ENCODE data around the gene NSUN3. TPM values are rescaled to one million over a fixed set of nuclear protein-coding genes. Genes with fewer than 3 reads are reported as not detected.
"Not testable (repeated sequence)": the region's sequence is repeated elsewhere in the genome, so short reads cannot be mapped to it uniquely, and the experiment has no call there.

NSUN3 gene
- total and polyA plus RNA-seq, 7 experiments from 2014 or later = 7.3 to 24.0 (median 20.3) TPM

- Mint-ChIP-seq H3K36me3 (peaks cover 9 to 65% (median 38%) of the 10 kb centered on the region in 5 donors), H3K27ac (peak overlapping the region in 8 of 9 donors; percentile 8 to 75 (median 57)), H3K4me3 (peak overlapping the region in 8 of 10 donors; percentile 17 to 59 (median 32)), H3K4me1 (peaks cover 29 to 69% (median 56%) of the 10 kb centered on the region in 7 donors)
- not testable (repeated sequence) for H3K27me3 Mint-ChIP-seq; H3K9me3 ChIP-seq (ENCODE audit: control insufficient read depth in 2 of 3, low read length in 3 of 3); H3K4me3 ChIP-seq (ENCODE audit: low read length); H3K27me3 ChIP-seq (ENCODE audit: control insufficient read depth in 2 of 2, insufficient read depth in 2 of 2, low read length in 2 of 2); H3K9me3 Mint-ChIP-seq; H3K27ac ChIP-seq (ENCODE audit: low read depth, low read length); ATAC-seq
- ChIA-PET CTCF (interaction anchor here (1.4 kb wide), 1 partner anchor 11 kb away, joined by 3 read pairs; no protein-coding TSS in a partner anchor), POLR2A (interaction anchor here (0.7 kb wide), 1 partner anchor 11 kb away, joined by 3 read pairs; no protein-coding TSS in a partner anchor)
- peak in 2 of 9 donors; percentile 17 to 22 for DNase-seq
- intact Hi-C loops (cut with micrococcal nuclease) = loop anchor here (2.0 kb wide), 1 partner anchor 18 kb away; the partner anchor contains the start of genes DHFR2 (in 2 of the 2) and NSUN3 (in 2 of the 2)
- H3K4me1 ChIP-seq (ENCODE audit: control insufficient read depth in 2 of 2, insufficient read depth in 2 of 2, low read length in 2 of 2) = peaks cover 3 to 10% of the 10 kb centered on the region in 2 donors
- H3K36me3 ChIP-seq (ENCODE audit: control insufficient read depth in 2 of 3, insufficient read depth in 3 of 3, low read length in 3 of 3) = peaks cover 0 to 19% (median 0%) of the 10 kb centered on the region in 3 experiments
These were observed 17.7 kb downstream of the NSUN3 start for GRCh38 chr3:94080552-94080951.

- Mint-ChIP-seq H3K9me3 (peaks cover 0 to 9% (median 0%) of the 10 kb centered on the region in 11 donors), H3K27ac (peak overlapping the region in 2 of 9 donors; percentile 9 to 77)
These were observed 19.0 kb downstream of the NSUN3 start for GRCh38 chr3:94081884-94082283.

DNA sequence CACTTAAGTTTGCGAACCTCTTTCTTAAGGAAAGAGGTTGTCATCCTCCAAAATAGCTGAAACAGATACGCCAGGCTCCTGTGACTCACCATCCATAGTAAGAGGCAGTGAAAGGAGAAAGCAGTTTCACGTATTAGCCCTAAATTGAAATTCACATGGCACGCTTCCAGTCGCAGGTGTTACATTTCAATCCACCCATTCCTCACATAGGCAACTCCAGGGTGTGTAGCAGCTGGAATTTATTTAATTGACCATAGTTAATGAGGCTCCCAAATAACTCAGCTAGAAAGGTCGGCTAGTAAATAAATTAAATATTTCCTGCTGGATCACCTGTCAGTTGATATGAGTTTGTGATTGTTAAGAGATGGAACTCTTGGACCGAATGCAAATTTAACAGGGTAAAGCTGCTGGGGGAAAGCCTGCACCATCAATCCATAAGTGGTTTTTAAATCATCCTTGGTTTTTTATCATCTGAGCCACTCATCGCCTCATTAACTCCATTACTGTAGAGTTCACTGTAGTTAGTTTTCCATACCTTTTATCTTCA, 19.6 kb downstream of the NSUN3 start:
- ChIA-PET POLR2A (no interaction called here), CTCF (interaction anchor here (1.5 kb wide), 1 partner anchor 13 kb away, joined by 5 read pairs; no protein-coding TSS in a partner anchor)
- H3K27ac ChIP-seq (ENCODE audit: low read depth, low read length) = no peak overlapping the region
- no peaks in the 10 kb centered on the region for H3K9me3 ChIP-seq (ENCODE audit: control insufficient read depth in 2 of 3, low read length in 3 of 3)
- Mint-ChIP-seq H3K36me3 (peaks cover 9 to 46% (median 27%) of the 10 kb centered on the region in 5 donors), H3K4me1 (peaks cover 28 to 58% (median 49%) of the 10 kb centered on the region in 7 donors), H3K9me3 (peaks cover 0 to 9% (median 0%) of the 10 kb centered on the region in 11 donors), H3K4me3 (no peak overlapping the region), H3K27me3 (no peaks in the 10 kb centered on the region), H3K27ac (peak overlapping the region in 4 of 9 donors; percentile 7 to 77 (median 68))
- H3K36me3 ChIP-seq (ENCODE audit: control insufficient read depth in 2 of 3, insufficient read depth in 3 of 3, low read length in 3 of 3) = peaks cover 0 to 28% (median 0%) of the 10 kb centered on the region in 3 experiments
- H3K4me1 ChIP-seq (ENCODE audit: control insufficient read depth in 2 of 2, insufficient read depth in 2 of 2, low read length in 2 of 2) = peaks cover 3 to 10% of the 10 kb centered on the region in 2 donors
- no peaks in the 10 kb centered on the region for H3K27me3 ChIP-seq (ENCODE audit: control insufficient read depth in 2 of 2, insufficient read depth in 2 of 2, low read length in 2 of 2)
- ATAC-seq = no peak
- DNase-seq = no peak
- H3K4me3 ChIP-seq (ENCODE audit: low read length) = no peak overlapping the region
- intact Hi-C loops (cut with micrococcal nuclease) = no loop called here

More at GRCh38 chr3:94081884-94082283, 19.0 kb downstream of the NSUN3 start:
- Mint-ChIP-seq H3K4me1 (peaks cover 29 to 59% (median 52%) of the 10 kb centered on the region in 7 donors), H3K27me3 (no peaks in the 10 kb centered on the region), H3K4me3 (no peak overlapping the region), H3K36me3 (peaks cover 9 to 52% (median 27%) of the 10 kb centered on the region in 5 donors)
- intact Hi-C loops (cut with micrococcal nuclease) = loop anchor here (2.0 kb wide), 1 partner anchor 19 kb away; the partner anchor contains the start of genes DHFR2 (in 2 of the 2) and NSUN3 (in 2 of the 2)
- no peaks in the 10 kb centered on the region for H3K27me3 ChIP-seq (ENCODE audit: control insufficient read depth in 2 of 2, insufficient read depth in 2 of 2, low read length in 2 of 2)
- no peak overlapping the region for H3K4me3 ChIP-seq (ENCODE audit: low read length)
- H3K36me3 ChIP-seq (ENCODE audit: control insufficient read depth in 2 of 3, insufficient read depth in 3 of 3, low read length in 3 of 3) = peaks cover 0 to 23% (median 0%) of the 10 kb centered on the region in 3 experiments
- ChIA-PET CTCF (interaction anchor here (0.9 to 1.5 kb wide), 2 partner anchors 10 to 12 kb away, joined by 3 to 5 read pairs; no protein-coding TSS in a partner anchor), POLR2A (no interaction called here)
- H3K27ac ChIP-seq (ENCODE audit: low read depth, low read length) = no peak overlapping the region
- ATAC-seq = no peak
- DNase-seq = no peak
- peaks cover 3 to 10% of the 10 kb centered on the region in 2 donors for H3K4me1 ChIP-seq (ENCODE audit: control insufficient read depth in 2 of 2, insufficient read depth in 2 of 2, low read length in 2 of 2)
- H3K9me3 ChIP-seq (ENCODE audit: control insufficient read depth in 2 of 3, low read length in 3 of 3) = no peaks in the 10 kb centered on the region

DNA sequence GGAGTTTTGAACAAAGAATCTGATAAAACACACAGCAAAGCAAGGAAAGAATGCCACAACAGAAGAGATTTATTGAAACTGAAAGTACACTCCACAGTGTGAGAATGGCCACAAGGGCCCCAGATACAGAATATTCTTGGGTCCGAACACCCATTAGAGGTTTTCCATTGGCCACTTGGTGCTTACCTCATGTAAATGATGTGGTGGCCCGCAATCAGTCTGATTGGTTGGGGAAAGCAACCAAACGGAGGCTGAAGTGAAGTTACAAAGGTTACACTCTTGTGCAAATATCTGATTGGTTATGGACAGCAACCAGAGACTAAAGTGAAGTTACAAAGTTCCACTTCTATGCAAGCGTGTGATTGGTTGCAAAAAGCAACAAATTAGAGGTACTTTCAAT, 20.4 kb downstream of the NSUN3 start:
- no peak for DNase-seq
- H3K36me3 ChIP-seq (ENCODE audit: control insufficient read depth in 2 of 3, insufficient read depth in 3 of 3, low read length in 3 of 3) = peaks cover 0 to 30% (median 0%) of the 10 kb centered on the region in 3 experiments
- H3K9me3 ChIP-seq (ENCODE audit: control insufficient read depth in 2 of 3, low read length in 3 of 3) = no peaks in the 10 kb centered on the region
- intact Hi-C loops (cut with micrococcal nuclease) = no loop called here
- Mint-ChIP-seq H3K9me3 (peaks cover 0 to 4% (median 0%) of the 10 kb centered on the region in 11 donors), H3K27me3 (no peaks in the 10 kb centered on the region), H3K4me1 (peaks cover 27 to 52% (median 45%) of the 10 kb centered on the region in 7 donors), H3K4me3 (peak overlapping the region in 1 of 10 donors; percentile 27), H3K27ac (peak overlapping the region in 4 of 9 donors; percentile 7 to 69 (median 37)), H3K36me3 (peaks cover 15 to 45% (median 25%) of the 10 kb centered on the region in 5 donors)
- ChIA-PET POLR2A (no interaction called here), CTCF (no interaction called here)
- ATAC-seq = no peak
- H3K27ac ChIP-seq (ENCODE audit: low read depth, low read length) = no peak overlapping the region
- H3K27me3 ChIP-seq (ENCODE audit: control insufficient read depth in 2 of 2, insufficient read depth in 2 of 2, low read length in 2 of 2) = no peaks in the 10 kb centered on the region
- H3K4me3 ChIP-seq (ENCODE audit: low read length) = no peak overlapping the region
- peaks cover 3 to 10% of the 10 kb centered on the region in 2 donors for H3K4me1 ChIP-seq (ENCODE audit: control insufficient read depth in 2 of 2, insufficient read depth in 2 of 2, low read length in 2 of 2)

DNA sequence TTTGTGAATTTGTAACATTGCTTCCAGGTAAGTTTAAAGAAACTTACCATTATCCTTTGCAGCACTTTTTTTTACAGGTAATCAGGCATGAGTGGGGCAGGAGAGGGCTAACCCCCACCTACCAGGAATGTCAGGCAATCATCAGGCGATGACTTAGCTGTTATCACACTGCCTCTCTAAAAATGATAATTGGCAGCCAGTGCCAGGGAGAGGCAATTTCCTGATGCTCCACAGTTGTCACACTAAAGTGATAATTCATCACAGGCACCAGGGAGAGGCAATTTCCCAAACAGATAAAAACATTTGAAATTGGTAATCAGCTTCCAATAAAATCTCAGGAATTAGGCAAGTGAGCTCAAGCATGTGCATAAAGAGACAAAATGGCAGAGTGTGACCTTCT, 26.3 kb downstream of the NSUN3 start:
- Mint-ChIP-seq H3K9me3 (peaks cover 0 to 2% (median 0%) of the 10 kb centered on the region in 11 donors), H3K27me3 (no peaks in the 10 kb centered on the region), H3K4me3 (no peak overlapping the region), H3K4me1 (peaks cover 1 to 10% (median 6%) of the 10 kb centered on the region in 7 donors), H3K36me3 (peaks cover 14 to 50% (median 33%) of the 10 kb centered on the region in 5 donors), H3K27ac (no peak overlapping the region)
- POLR2A ChIA-PET = no interaction called here
- intact Hi-C loops (cut with micrococcal nuclease) = no loop called here
- no peak overlapping the region for H3K4me3 ChIP-seq (ENCODE audit: low read length)
- CTCF ChIA-PET = interaction anchor here (0.6 kb wide), 1 partner anchor 26 kb away, joined by 5 read pairs; no protein-coding TSS in a partner anchor
- ATAC-seq = no peak
- no peaks in the 10 kb centered on the region for H3K27me3 ChIP-seq (ENCODE audit: control insufficient read depth in 2 of 2, insufficient read depth in 2 of 2, low read length in 2 of 2)
- no peak overlapping the region for H3K27ac ChIP-seq (ENCODE audit: low read depth, low read length)
- no peak for DNase-seq
- no peaks in the 10 kb centered on the region for H3K9me3 ChIP-seq (ENCODE audit: control insufficient read depth in 2 of 3, low read length in 3 of 3)
- H3K4me1 ChIP-seq (ENCODE audit: control insufficient read depth in 2 of 2, insufficient read depth in 2 of 2, low read length in 2 of 2) = no peaks in the 10 kb centered on the region
- H3K36me3 ChIP-seq (ENCODE audit: control insufficient read depth in 2 of 3, insufficient read depth in 3 of 3, low read length in 3 of 3) = peaks cover 0 to 32% (median 4%) of the 10 kb centered on the region in 3 experiments

GRCh38 chr3:94092086-94092485, 29.2 kb downstream of the NSUN3 start:
- Mint-ChIP-seq H3K36me3 (peaks cover 12 to 66% (median 32%) of the 10 kb centered on the region in 5 donors), H3K27me3 (no peaks in the 10 kb centered on the region), H3K9me3 (peaks cover 0 to 2% (median 0%) of the 10 kb centered on the region in 11 donors), H3K27ac (no peak overlapping the region), H3K4me1 (peaks cover 0 to 10% (median 5%) of the 10 kb centered on the region in 7 donors), H3K4me3 (no peak overlapping the region)
- Histone ChIP-seq H3K9me3 (ENCODE audit: control insufficient read depth in 2 of 3, low read length in 3 of 3) (no peaks in the 10 kb centered on the region), H3K4me3 (ENCODE audit: low read length) (no peak overlapping the region), H3K27ac (ENCODE audit: low read depth, low read length) (no peak overlapping the region), H3K27me3 (ENCODE audit: control insufficient read depth in 2 of 2, insufficient read depth in 2 of 2, low read length in 2 of 2) (no peaks in the 10 kb centered on the region), H3K4me1 (ENCODE audit: control insufficient read depth in 2 of 2, insufficient read depth in 2 of 2, low read length in 2 of 2) (no peaks in the 10 kb centered on the region), H3K36me3 (ENCODE audit: control insufficient read depth in 2 of 3, insufficient read depth in 3 of 3, low read length in 3 of 3) (peaks cover 0 to 36% (median 7%) of the 10 kb centered on the region in 3 experiments)
- ATAC-seq = peak; percentile 20
- ChIA-PET POLR2A (no interaction called here), CTCF (no interaction called here)
- intact Hi-C loops (cut with micrococcal nuclease) = no loop called here
- no peak for DNase-seq
